NCI-H2107 (cell line): ENCODE results near the gene LINGO4.
A peak's percentile ranks its signal among the peaks of the same experiment; 100 is the strongest.
"Not testable (repeated sequence)": the region's sequence is repeated elsewhere in the genome, so short reads cannot be mapped to it uniquely, and the experiment has no call there.

ENCODE experiments used
- DNase-seq: peaks from one replicate; lab custom pipeline; 2025; lab: John Stamatoyannopoulos, UW

LINGO4 gene

DNA sequence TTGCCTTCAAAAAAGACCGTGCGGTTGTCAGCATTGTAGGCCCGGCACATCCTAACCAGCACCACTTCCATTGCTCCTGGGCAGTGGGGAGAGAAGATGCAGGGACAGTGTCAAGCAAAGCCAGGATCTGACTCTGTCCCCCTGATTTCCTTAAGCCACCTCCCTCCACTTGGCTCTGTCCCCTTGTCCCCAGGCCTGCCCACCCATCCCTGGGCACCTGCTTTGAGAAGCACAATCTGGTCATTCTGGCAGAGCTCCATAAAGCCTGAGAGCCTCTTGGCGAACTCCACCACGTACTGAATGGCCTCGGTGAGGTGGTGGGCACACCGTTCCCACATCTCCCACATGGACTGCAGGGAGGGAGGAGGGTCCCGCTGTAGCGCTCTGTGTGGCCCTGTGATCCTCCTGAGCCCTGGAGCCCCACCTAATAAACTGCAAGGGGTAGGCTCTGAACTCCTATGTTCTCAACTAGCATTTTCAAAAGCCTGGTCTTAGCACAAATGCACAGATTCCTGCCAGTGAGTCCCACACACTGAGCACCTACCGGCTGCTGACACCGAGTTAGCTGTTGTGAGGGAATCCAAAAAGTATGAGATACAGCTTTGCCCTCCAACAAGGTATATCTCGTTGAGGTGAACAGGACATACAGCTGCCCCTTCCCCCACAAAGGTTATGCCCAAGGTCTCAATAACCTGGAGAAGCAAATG lies 8.2 kb upstream of the LINGO4 start:
- DNase-seq = no peak

- DNase-seq = no peak
These were observed 6.0 kb upstream of the LINGO4 start for GRCh38 chr1:151811181-151811580.

- no peak for DNase-seq
These were observed 4.9 kb upstream of the LINGO4 start for GRCh38 chr1:151809985-151810556.

DNA sequence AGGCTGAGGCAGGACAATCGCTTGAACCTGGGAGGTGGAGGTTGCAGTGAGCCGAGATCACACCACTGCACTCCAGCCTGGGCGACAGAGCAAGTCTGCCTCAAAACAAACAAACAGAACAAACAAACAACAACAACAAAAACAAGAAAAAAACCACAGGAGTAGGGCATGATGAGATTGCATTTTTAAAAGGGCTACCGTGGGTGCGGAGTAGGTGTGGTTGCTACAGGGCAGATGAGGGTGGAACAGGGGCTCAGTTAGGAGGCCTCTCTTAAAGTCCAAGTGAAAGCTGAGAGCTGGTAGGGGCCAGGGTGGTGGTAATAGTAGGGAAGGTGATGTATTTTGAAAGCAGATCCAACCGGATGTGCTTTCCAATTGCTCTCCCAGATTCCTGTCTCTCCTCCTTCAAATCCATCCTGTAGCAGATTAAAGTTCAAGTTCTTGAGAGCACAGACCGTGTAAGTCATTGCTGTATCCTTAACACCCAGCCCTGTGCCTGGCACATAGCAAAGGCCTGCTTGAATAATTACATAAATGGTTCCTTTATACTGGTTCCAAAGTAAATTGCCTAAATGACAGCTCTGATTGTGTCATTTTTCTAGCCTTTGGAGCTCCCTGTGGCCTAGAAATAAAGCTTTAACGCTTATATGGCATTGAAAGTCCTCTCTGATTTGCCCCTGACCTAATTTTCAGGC lies 4.2 kb upstream of the LINGO4 start:
- DNase-seq = no peak

GRCh38 chr1:151807766-151808165 lies 2.5 kb upstream of the LINGO4 start:
- no peak for DNase-seq

- DNase-seq = no peak
These were observed 1.9 kb upstream of the LINGO4 start for GRCh38 chr1:151807131-151807530.

- no peak for DNase-seq
These were observed 951 bp upstream of the LINGO4 start for GRCh38 chr1:151806170-151806569.

GRCh38 chr1:151803915-151804314 lies 1.3 kb downstream of the LINGO4 start:
- DNase-seq = no peak

GRCh38 chr1:151803164-151803563 lies 2.1 kb downstream of the LINGO4 start:
- DNase-seq = no peak

DNA sequence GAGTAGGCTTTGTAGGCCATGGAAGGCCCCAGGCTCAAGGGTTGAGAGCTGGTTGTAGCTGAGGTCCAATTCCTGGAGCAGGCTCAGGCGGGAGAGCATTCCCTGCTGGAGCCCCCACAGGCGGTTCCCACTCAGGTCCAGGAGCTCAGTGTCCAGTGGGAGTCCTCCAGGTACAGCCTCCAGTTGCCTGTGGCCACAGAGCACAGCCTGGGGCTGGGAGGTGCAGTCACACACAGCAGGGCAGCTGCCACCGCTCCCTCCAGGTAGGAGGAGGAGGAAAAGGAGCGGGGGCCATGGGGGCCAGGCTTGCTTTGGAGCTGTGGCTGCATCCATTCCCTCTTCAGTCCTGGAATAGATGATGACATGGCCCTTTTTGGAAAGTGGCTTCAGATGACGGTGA lies 2.8 kb downstream of the LINGO4 start:
- DNase-seq = no peak

DNA sequence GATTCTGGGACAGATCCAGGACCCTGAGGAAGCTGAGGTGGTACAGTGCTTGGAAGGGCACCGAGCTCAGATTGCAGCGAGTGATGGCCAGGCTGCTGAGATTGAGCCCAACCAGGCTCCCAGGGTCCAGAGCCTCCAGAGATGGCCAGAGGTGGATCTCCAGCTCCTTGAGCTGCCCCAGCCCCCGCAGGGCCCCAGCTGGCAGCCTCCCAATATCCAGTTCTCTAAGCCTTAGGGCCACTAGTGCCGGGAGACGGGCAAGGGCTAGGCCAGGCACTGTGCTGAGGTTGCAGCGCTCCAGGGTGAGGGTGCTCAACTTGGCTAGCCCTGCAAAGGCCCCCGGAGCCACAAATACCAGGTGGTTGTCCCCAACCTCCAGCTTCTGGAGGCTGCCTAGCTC lies 3.4 kb downstream of the LINGO4 start:
- no peak for DNase-seq

DNA sequence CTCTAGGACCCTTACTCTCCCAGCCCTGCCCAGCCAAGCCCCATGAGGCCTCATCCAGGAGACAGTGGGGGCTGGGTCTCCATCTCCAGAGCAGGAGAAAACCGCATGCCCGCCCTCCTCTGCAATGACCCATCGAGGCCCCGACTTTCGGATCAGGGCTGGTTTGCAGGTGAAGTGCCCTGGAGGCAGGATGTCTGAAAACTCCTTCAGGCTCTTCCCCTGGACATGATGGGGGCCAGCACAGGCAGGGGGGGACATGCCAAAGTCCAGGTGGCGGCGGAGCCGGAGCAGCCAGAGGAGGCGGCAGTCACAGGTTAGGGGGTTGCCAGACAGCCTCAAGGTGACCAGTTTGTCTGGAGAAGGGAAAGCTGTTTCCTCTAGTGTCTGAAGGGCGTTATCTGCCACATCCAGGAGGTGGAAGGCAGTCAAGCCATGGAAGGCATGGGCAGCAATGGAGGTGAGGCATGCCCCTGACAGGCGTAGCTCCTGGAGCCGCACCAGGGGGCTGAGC lies 3.9 kb downstream of the LINGO4 start:
- no peak for DNase-seq

GRCh38 chr1:151800830-151801229 lies 4.4 kb downstream of the LINGO4 start:
- DNase-seq = no peak

GRCh38 chr1:151799179-151800022 lies 5.8 kb downstream of the LINGO4 start:
- no peak for DNase-seq

GRCh38 chr1:151798571-151798970 lies 6.6 kb downstream of the LINGO4 start:
- DNase-seq = no peak

GRCh38 chr1:151790940-151791651 lies 14.1 kb downstream of the LINGO4 start:
- peak; percentile 10 for DNase-seq

GRCh38 chr1:151790071-151790939 lies 14.9 kb downstream of the LINGO4 start, which contains the start of gene TDRKH:
Gene TDRKH, minus strand, starts transcription at chr1:151790500. Its CDS starts 7,478 bp downstream, at chr1:151783022.
- DNase-seq = peak; percentile 99

DNA sequence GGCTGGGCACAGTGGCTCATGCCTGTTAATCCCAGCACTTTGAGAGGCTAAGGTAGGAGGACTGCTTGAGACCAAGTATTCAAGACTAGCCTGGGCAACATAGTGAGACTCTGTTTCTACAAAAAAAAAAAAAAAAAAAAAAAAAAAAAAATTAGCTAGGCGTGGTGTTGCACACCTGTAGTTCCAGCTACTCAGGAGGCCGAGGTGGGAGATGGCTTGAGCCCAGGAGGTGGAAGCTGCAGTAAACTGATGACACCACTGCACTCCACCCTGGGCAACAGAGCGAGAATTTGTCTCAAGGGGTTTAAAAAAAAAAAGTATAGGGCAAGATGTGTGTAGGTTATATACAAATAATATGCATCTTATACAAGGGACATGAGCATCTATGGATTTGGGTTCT lies 17.5 kb downstream of the LINGO4 start:
- DNase-seq = no peak

DNA sequence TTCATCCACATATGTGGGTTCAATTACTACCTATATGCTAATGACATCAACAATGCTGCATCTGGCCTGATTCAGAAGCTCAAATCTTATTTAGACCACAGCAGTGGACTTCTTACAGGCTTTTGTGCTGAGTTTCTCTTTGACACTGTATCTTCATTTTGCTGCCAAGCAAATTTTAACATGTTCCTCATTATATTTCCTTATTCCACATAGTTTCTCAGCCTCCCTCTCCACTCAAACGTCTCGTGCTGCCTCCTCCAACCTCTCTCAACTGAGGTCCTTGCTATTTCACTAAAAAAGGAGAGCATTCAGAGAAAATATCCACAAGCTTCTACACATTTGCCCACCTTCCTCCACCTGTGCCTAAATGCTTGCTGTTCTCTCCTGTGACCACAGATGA lies 21.4 kb downstream of the LINGO4 start:
- DNase-seq = no peak

DNA sequence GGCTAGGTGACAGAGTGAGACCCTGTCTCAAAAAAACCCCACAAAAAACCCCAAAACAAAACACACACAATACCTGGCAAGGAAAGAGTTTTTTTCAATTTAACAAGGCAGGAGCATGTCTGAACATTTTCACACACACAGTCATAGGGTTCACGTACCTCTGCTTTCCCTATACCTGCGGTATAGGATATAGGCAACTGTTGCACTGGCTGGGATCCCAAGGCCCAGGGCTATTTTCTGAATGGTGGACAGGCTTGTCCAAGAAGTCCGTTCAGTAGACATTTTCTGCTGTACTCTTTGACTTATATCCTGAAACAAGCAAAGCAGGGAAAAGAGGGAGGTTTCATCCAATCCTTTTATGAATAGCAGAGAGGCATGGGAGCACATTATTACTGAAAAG lies 22.5 kb downstream of the LINGO4 start:
- no peak for DNase-seq

DNA sequence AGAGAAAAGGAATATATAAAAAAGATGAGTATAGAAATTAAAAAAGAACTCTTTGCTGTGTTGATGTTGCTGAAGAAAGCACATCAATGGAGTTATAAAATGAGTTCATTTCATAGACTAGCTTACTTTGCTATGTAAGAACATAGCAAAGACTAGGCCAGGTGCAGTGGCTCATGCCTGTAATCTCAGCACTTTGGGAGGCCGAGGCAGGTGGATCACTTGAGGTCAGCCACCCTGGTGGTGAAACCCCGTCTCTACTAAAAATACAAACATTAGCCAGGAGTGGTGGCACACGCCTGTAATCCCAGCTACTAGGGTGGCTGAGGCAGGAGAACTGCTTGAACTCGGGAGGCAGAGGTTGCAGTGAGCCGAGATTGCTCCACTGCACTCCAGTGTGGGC lies 23.2 kb downstream of the LINGO4 start:
- DNase-seq = not testable (repeated sequence)
